Aorta (tissue), 5 donors: Measurements from ENCODE around the gene PCDH10. TPM values are rescaled to one million over a fixed set of nuclear protein-coding genes. Genes with fewer than 3 reads are reported as not detected.
A peak's percentile ranks its signal among the peaks of the same experiment; 100 is the strongest.
"Not testable (repeated sequence)": the region's sequence is repeated elsewhere in the genome, so short reads cannot be mapped to it uniquely, and the experiment has no call there.

Experiments used
- ATAC-seq: fragments of 200-7000 bp; cut with Tn5 transposase; one replicate; pipeline ENCODE4 v1.9.1; 2022; ENCODE audit warnings: moderate library complexity; ENCODE audit not compliant: low FRiP score
- DNase-seq, 2 donors: peaks; one replicate each; pipeline ENCODE4 v3.0.0-alpha.2; 2020
- H3K27ac ChIP-seq, 2 donors: one replicate each; pipeline ENCODE4 v1.5.1; 2013; ENCODE audit warnings: low read length in 2 of 2, mild to moderate bottlenecking in 2 of 2, moderate library complexity in 2 of 2, control low read depth in 1 of 2, inconsistent platforms in 1 of 2, low read depth in 1 of 2
- H3K27me3 ChIP-seq, 2 donors: one replicate each; pipeline ENCODE4 v1.6.1; 2013; ENCODE audit warnings: control low read depth in 1 of 2, low read length in 1 of 2, mild to moderate bottlenecking in 1 of 2, moderate library complexity in 1 of 2; ENCODE audit not compliant: insufficient read depth in 2 of 2, control insufficient read depth in 1 of 2
- H3K36me3 ChIP-seq, 2 donors: one replicate each; pipeline ENCODE4 v1.6.1; 2013; ENCODE audit warnings: control low read depth in 1 of 2, low read length in 1 of 2, mild to moderate bottlenecking in 1 of 2; ENCODE audit not compliant: insufficient read depth in 2 of 2, control insufficient read depth in 1 of 2
- H3K4me1 ChIP-seq, 2 donors: one replicate each; pipeline ENCODE4 v1.6.1; 2013; ENCODE audit warnings: low read length in 2 of 2, control low read depth in 1 of 2, mild to moderate bottlenecking in 1 of 2, moderate library complexity in 1 of 2; ENCODE audit not compliant: insufficient read depth in 2 of 2, control insufficient read depth in 1 of 2
- H3K4me3 ChIP-seq, 2 donors: one replicate each; pipeline ENCODE4 v1.5.1; 2013; ENCODE audit warnings: low read length in 2 of 2, control low read depth in 1 of 2, mild to moderate bottlenecking in 1 of 2
- H3K9me3 ChIP-seq: one replicate; pipeline ENCODE4 v1.6.1; 2013; ENCODE audit warnings: mild to moderate bottlenecking, low read length; ENCODE audit not compliant: control insufficient read depth
- WGBS, 2 donors: extraction: QIAGEN DNeasy Blood & Tissue Kit; methylation state at CpG; one replicate each; pipeline ENCODE4 v1.1.7; 2013; 5-methylcytosine and 5-hydroxymethylcytosine counted together
- intact Hi-C, 2 donors: fragments of 100-400 bp; cut with DNase I; formaldehyde crosslinking; loops; one replicate each; pipeline versions ENCODE4 v1.14.2 to v1.15.0; 2022
- polyA plus RNA-seq, 2 donors: library from polyadenylated mRNA; stranded (reverse); fragments of 200-250 nt; gene quantifications; one replicate each; pipeline ENCODE4 v1.2.3, GENCODE V29; 2013
- total RNA-seq, 2 donors: library from RNA; stranded (reverse); fragmentation: NEBNext Ultra II Directional; extraction: Animal tissue kit (Norgen Biotek cat#: 25700); gene quantifications; one replicate each; pipeline ENCODE4 v1.2.1, GENCODE V29; 2021
- donor health status: healthy with polysubstance abuse.
- donor health status: Bipolar disorder and iron deficiency.
- donor health status: DM: no; HTN: no; CAD: no.
- donor health status: DM: no; HTN: no; CAD: no.
- donor health status: DM: yes; HTN: yes; CAD: no.

Gene PCDH10
- total and polyA plus RNA-seq, 4 donors: 5.0 to 23.0 (median 10.1) TPM

- peak overlapping the region in 1 of 2 donors; percentile 43 for H3K27ac ChIP-seq
- intact Hi-C loops: no loop called here
- no peak overlapping the region for H3K4me3 ChIP-seq
- no peaks in the 10 kb centered on the region for H3K9me3 ChIP-seq
- no peaks in the 10 kb centered on the region for H3K36me3 ChIP-seq
- H3K27me3 ChIP-seq: no peaks in the 10 kb centered on the region
- no peak for ATAC-seq
- DNase-seq: no peak
- no peaks in the 10 kb centered on the region for H3K4me1 ChIP-seq
- 57 to 78% methylated on average over 2 of the region's 2 CpGs for WGBS, 2 donors
Measured at GRCh38 chr4:133178956-133179355, 29.9 kb downstream of the PCDH10 start.

DNA sequence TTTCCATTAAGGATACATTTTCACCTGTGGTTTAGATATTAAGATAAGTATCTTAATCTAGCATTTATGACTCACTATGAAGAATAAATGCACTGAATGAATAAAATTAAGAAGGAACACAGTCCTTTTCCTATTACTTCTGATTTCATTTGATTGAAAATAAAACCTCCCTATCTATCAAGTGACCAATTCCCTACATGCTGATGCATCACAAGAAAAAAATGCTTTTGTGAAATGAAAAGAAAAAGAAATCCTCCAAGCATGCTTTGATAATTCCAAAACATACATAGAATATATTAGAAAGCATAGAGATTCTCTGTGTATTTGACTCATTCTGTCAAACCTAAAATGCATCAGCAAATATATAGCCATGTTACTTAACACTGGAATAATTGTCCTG is 37.1 kb downstream of the PCDH10 start:
- ATAC-seq: no peak
- H3K27me3 ChIP-seq: no peaks in the 10 kb centered on the region
- no peak overlapping the region for H3K27ac ChIP-seq

DNA sequence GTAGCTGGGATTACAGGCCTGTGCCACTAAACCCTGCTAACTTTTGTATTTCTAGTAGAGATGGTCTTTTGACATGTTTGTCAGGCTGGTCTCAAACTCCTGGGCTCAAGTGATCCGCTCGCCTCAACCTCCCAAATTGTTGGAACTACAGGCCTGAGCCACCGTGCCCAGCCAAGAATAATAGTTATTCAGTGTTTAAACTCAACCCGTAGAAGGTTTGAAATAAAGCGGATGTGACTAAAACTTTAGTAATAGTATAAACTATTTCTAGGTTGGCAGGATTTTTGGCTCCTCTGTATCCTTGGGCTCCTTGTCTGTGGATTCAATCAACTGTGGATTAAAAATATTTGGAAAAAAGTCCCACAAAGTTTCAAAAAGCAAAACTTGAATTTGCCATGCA is 37.8 kb downstream of the PCDH10 start:
- intact Hi-C loops: loop anchor here in 1 of 2 donors (5.0 kb wide), 1 partner anchor 35 kb away; no protein-coding TSS in a partner anchor
- DNase-seq (peak; percentile 51 to 74), ATAC-seq (peak; percentile 46)
- H3K27me3 ChIP-seq: no peaks in the 10 kb centered on the region
- H3K36me3 ChIP-seq: no peaks in the 10 kb centered on the region
- 6 to 7% methylated on average over 5 of the region's 5 CpGs for WGBS, 2 donors
- H3K4me1 ChIP-seq: no peaks in the 10 kb centered on the region
- H3K9me3 ChIP-seq: no peaks in the 10 kb centered on the region
- peak overlapping the region; percentile 8 to 31 for H3K27ac ChIP-seq
- H3K4me3 ChIP-seq: no peak overlapping the region

More for the DNA sequence above, 37.1 kb downstream of the PCDH10 start:
- Histone ChIP-seq H3K9me3 (no peaks in the 10 kb centered on the region), H3K36me3 (no peaks in the 10 kb centered on the region), H3K4me3 (no peak overlapping the region), H3K4me1 (no peaks in the 10 kb centered on the region)
- DNase-seq: no peak
- intact Hi-C loops: loop anchor here in 1 of 2 donors (5.0 kb wide), 1 partner anchor 34 kb away; no protein-coding TSS in a partner anchor

DNA sequence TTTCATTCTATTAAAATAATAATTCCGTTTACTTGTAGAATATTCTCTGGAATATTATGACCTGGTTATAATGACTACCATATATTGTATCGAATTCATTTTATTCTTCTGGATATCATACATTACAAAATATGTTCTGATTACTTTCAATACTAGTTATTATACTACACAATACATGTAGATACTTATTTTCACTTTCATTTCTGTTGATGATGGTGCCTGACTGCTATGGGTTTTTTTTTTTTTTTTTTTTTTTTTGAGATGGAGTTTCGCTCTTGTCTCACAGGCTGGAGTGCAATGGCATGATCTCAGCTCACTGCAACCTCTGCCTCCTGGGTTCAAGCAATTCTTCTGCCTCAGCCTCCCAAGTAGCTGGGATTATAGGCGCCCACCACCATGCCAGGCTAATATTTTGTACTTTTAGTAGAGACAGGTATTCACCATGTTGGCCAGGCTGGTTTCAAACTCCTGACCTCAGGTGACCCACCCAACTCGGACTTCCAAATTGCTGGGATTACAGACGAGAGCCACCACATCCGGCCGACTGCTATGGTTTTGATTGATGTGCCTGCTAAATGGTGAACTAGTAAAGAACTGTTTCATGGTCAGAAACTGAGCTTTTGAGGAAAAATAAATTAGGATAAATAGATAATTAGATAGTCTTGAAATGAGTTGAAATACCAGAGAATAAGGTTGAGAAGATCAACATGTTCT is 39.5 kb downstream of the PCDH10 start:
- Histone ChIP-seq H3K27ac (no peak overlapping the region), H3K27me3 (no peaks in the 10 kb centered on the region), H3K9me3 (no peaks in the 10 kb centered on the region), H3K4me3 (no peak overlapping the region), H3K36me3 (no peaks in the 10 kb centered on the region), H3K4me1 (no peaks in the 10 kb centered on the region)
- DNase-seq (no peak), ATAC-seq (no peak)
- intact Hi-C loops: loop anchor here in 1 of 2 donors (5.0 kb wide), 1 partner anchor 36 kb away; no protein-coding TSS in a partner anchor
- 86 to 87% methylated on average over 7 to 8 of the region's 8 CpGs for WGBS, 2 donors

GRCh38 chr4:133189147-133189517 is 40.0 kb downstream of the PCDH10 start:
- no peaks in the 10 kb centered on the region for H3K27me3 ChIP-seq
- no peaks in the 10 kb centered on the region for H3K9me3 ChIP-seq
- ATAC-seq (no peak), DNase-seq (no peak)
- H3K27ac ChIP-seq: no peak overlapping the region
- H3K4me1 ChIP-seq: no peaks in the 10 kb centered on the region
- no peak overlapping the region for H3K4me3 ChIP-seq
- intact Hi-C loops: loop anchor here in 1 of 2 donors (5.0 kb wide), 1 partner anchor 37 kb away; no protein-coding TSS in a partner anchor
- H3K36me3 ChIP-seq: no peaks in the 10 kb centered on the region

- Histone ChIP-seq H3K27me3 (no peaks in the 10 kb centered on the region), H3K27ac (no peak overlapping the region)
- WGBS, 2 donors: 79 to 86% methylated on average over 5 of the region's 5 CpGs
Measured at GRCh38 chr4:133190098-133190497, 41.0 kb downstream of the PCDH10 start.

GRCh38 chr4:133208694-133209285 is 59.7 kb downstream of the PCDH10 start:
- Histone ChIP-seq H3K9me3 (peaks cover 2% of the 10 kb centered on the region), H3K4me1 (no peaks in the 10 kb centered on the region), H3K4me3 (no peak overlapping the region), H3K36me3 (peaks cover 0 to 1% of the 10 kb centered on the region in 2 donors), H3K27me3 (no peaks in the 10 kb centered on the region), H3K27ac (no peak overlapping the region)
- DNase-seq (no peak), ATAC-seq (no peak)
- intact Hi-C loops: no loop called here
- 88% methylated on average over 7 of the region's 7 CpGs for WGBS, 2 donors

More at GRCh38 chr4:133190098-133190497, 41.0 kb downstream of the PCDH10 start:
- Histone ChIP-seq H3K9me3 (no peaks in the 10 kb centered on the region), H3K36me3 (no peaks in the 10 kb centered on the region), H3K4me3 (no peak overlapping the region), H3K4me1 (no peaks in the 10 kb centered on the region)
- ATAC-seq (no peak), DNase-seq (no peak)
- intact Hi-C loops: no loop called here

DNA sequence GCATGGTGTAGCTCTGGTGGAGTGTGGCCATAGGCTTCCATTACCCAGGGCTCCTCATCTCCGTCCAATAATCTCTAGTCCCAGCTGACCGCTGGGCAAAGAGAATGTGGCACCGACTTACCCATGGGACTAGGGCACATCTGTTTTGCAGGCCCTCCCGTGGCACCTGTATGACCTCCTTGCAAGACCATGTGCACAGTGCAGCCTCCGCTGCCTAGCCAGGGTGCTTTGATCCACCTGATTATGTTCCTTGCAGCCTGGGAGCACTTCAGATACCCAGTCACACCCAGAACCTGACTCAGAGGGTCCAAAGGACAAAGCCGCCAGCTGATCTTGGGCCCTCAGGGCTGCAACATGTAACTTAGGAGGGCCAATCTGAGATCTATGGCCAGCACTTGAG is 84.8 kb downstream of the PCDH10 start:
- Histone ChIP-seq H3K4me1 (no peaks in the 10 kb centered on the region), H3K9me3 (peaks cover 1% of the 10 kb centered on the region), H3K36me3 (no peaks in the 10 kb centered on the region), H3K4me3 (no peak overlapping the region), H3K27ac (no peak overlapping the region), H3K27me3 (no peaks in the 10 kb centered on the region)
- WGBS, 2 donors: 95 to 96% methylated on average over 6 of the region's 6 CpGs
- ATAC-seq (peak; percentile 15), DNase-seq (no peak)
- intact Hi-C loops: no loop called here

- H3K27me3 ChIP-seq, H3K9me3 ChIP-seq, H3K27ac ChIP-seq, H3K36me3 ChIP-seq, intact Hi-C loops, DNase-seq, ATAC-seq, H3K4me1 ChIP-seq, H3K4me3 ChIP-seq: not testable (repeated sequence)
- 86 to 91% methylated on average over 8 to 30 of the region's 30 CpGs for WGBS, 2 donors
Measured at GRCh38 chr4:133240451-133240850, 91.4 kb downstream of the PCDH10 start.
